ENCODE results near the gene SPATC1L.

GRCh38 chr21:46119637-46120271, 64.5 kb downstream of the SPATC1L start:
- TF ChIP-seq GATA2 (IDR thresholded peaks at IDR 0.05; ENCODE audit: low read depth, low read length) (no peak), GATA3 (IDR thresholded peaks at IDR 0.05; ENCODE audit: low read depth, low read length) (no peak)
